Measurements from ENCODE around the gene TTF1. TPM values are rescaled to one million over a fixed set of nuclear protein-coding genes. Genes with fewer than 3 reads are reported as not detected.

TTF1 gene
- total and polyA plus RNA-seq, 11 donors = 13.0 to 25.2 (median 16.8) TPM

- H3K9me3 ChIP-seq = no peaks in the 10 kb centered on the region
- no peaks in the 10 kb centered on the region for H3K4me1 ChIP-seq
- no peaks in the 10 kb centered on the region for H3K36me3 ChIP-seq
- no peak for TF ChIP-seq POLR2A (IDR thresholded peaks at IDR 0.05)
- TF ChIP-seq CTCF (IDR thresholded peaks at IDR 0.05) = no peak
- intact Hi-C loops (cut with DNase I) = no loop called here
- DNase-seq (no peak), ATAC-seq (no peak)
- 65 to 80% (median 72%) methylated on average over 18 to 20 of the region's 20 CpGs for WGBS, 4 donors
- H3K27ac ChIP-seq = no peak overlapping the region
- H3K27me3 ChIP-seq = peaks cover 0 to 11% (median 0%) of the 10 kb centered on the region in 9 donors
- no peak overlapping the region for H3K4me3 ChIP-seq
Measured at GRCh38 chr9:132447346-132447745, 40.7 kb upstream of the TTF1 start.

GRCh38 chr9:132446887-132447286, 40.2 kb upstream of the TTF1 start:
- no peak for TF ChIP-seq CTCF (IDR thresholded peaks at IDR 0.05)
- TF ChIP-seq POLR2A (IDR thresholded peaks at IDR 0.05) = no peak
- Histone ChIP-seq H3K4me1 (no peaks in the 10 kb centered on the region), H3K27ac (no peak overlapping the region), H3K9me3 (no peaks in the 10 kb centered on the region), H3K36me3 (no peaks in the 10 kb centered on the region), H3K4me3 (no peak overlapping the region), H3K27me3 (peaks cover 0 to 15% (median 0%) of the 10 kb centered on the region in 9 donors)
- intact Hi-C loops (cut with DNase I) = no loop called here
- DNase-seq = no peak
- ATAC-seq = no peak
- 91 to 97% (median 96%) methylated on average over 3 of the region's 3 CpGs for WGBS, 4 donors

- WGBS, 4 donors = 51 to 64% (median 56%) methylated on average over 10 of the region's 10 CpGs
- TF ChIP-seq POLR2A (IDR thresholded peaks at IDR 0.05) (no peak), CTCF (IDR thresholded peaks at IDR 0.05) (no peak)
- H3K27me3 ChIP-seq = peaks cover 0 to 15% (median 0%) of the 10 kb centered on the region in 9 donors
Measured at GRCh38 chr9:132443951-132444607, 37.4 kb upstream of the TTF1 start.

GRCh38 chr9:132441404-132441803, 34.8 kb upstream of the TTF1 start:
- intact Hi-C loops (cut with DNase I) = no loop called here

More at GRCh38 chr9:132443951-132444607, 37.4 kb upstream of the TTF1 start:
- intact Hi-C loops (cut with DNase I) = no loop called here
- Histone ChIP-seq H3K36me3 (no peaks in the 10 kb centered on the region), H3K4me3 (no peak overlapping the region), H3K4me1 (no peaks in the 10 kb centered on the region), H3K9me3 (no peaks in the 10 kb centered on the region), H3K27ac (no peak overlapping the region)
- DNase-seq (no peak), ATAC-seq (no peak)

More at GRCh38 chr9:132441404-132441803, 34.8 kb upstream of the TTF1 start:
- WGBS, 4 donors = 67 to 78% (median 71%) methylated on average over 10 of the region's 10 CpGs
- no peaks in the 10 kb centered on the region for H3K4me1 ChIP-seq
- ATAC-seq = no peak
- TF ChIP-seq CTCF (IDR thresholded peaks at IDR 0.05) = no peak
- TF ChIP-seq POLR2A (IDR thresholded peaks at IDR 0.05) = no peak
- H3K27ac ChIP-seq = no peak overlapping the region
- no peak for DNase-seq
- H3K4me3 ChIP-seq = no peak overlapping the region
- H3K36me3 ChIP-seq = no peaks in the 10 kb centered on the region
- H3K9me3 ChIP-seq = no peaks in the 10 kb centered on the region
- peaks cover 0 to 15% (median 0%) of the 10 kb centered on the region in 9 donors for H3K27me3 ChIP-seq
